Measurements from ENCODE around the gene PDP2.
A peak's percentile ranks its signal among the peaks of the same experiment; 100 is the strongest.

PDP2 gene

GRCh38 chr16:66880288-66881013 lies at the start of gene PDP2:
TSS of gene PDP2 (plus strand) at chr16:66880515. CDS start at chr16:66884285, 3,770 bp downstream.
- DNase-seq (ENCODE audit: low read depth in 2 of 2) = peak; percentile 87 to 91

GRCh38 chr16:66832190-66832589 lies 48.1 kb upstream of the PDP2 start:
- DNase-seq (ENCODE audit: low read depth in 2 of 2) = no peak

- no peak for DNase-seq (ENCODE audit: low read depth in 2 of 2)
These were observed 47.5 kb upstream of the PDP2 start for GRCh38 chr16:66832661-66833305.

- DNase-seq (ENCODE audit: low read depth in 2 of 2) = no peak
These were observed 45.6 kb upstream of the PDP2 start for GRCh38 chr16:66834746-66835145.

- no peak for DNase-seq (ENCODE audit: low read depth in 2 of 2)
These were observed 39.4 kb upstream of the PDP2 start for GRCh38 chr16:66840883-66841282.

GRCh38 chr16:66841366-66841765 lies 38.9 kb upstream of the PDP2 start:
- no peak for DNase-seq (ENCODE audit: low read depth in 2 of 2)

GRCh38 chr16:66842765-66843164 lies 37.5 kb upstream of the PDP2 start:
- no peak for DNase-seq (ENCODE audit: low read depth in 2 of 2)

- no peak for DNase-seq (ENCODE audit: low read depth in 2 of 2)
These were observed 37.1 kb upstream of the PDP2 start for GRCh38 chr16:66843191-66843590.

GRCh38 chr16:66844009-66844341 lies 36.3 kb upstream of the PDP2 start:
- DNase-seq (ENCODE audit: low read depth in 2 of 2) = no peak

- no peak for DNase-seq (ENCODE audit: low read depth in 2 of 2)
These were observed 35.8 kb upstream of the PDP2 start, which contains the start of gene CA7 for GRCh38 chr16:66844342-66845079. TSS of gene CA7 (plus strand) at chr16:66844414. CDS start at chr16:66844488, 74 bp downstream.

- no peak for DNase-seq (ENCODE audit: low read depth in 2 of 2)
These were observed 35.3 kb upstream of the PDP2 start for GRCh38 chr16:66845080-66845410.

- DNase-seq (ENCODE audit: low read depth in 2 of 2) = no peak
These were observed 34.5 kb upstream of the PDP2 start for GRCh38 chr16:66845791-66846221.

GRCh38 chr16:66846266-66846665 lies 34.0 kb upstream of the PDP2 start:
- no peak for DNase-seq (ENCODE audit: low read depth in 2 of 2)

GRCh38 chr16:66846831-66847230 lies 33.5 kb upstream of the PDP2 start:
- DNase-seq (ENCODE audit: low read depth in 2 of 2) = no peak

- DNase-seq (ENCODE audit: low read depth in 2 of 2) = no peak
These were observed 32.7 kb upstream of the PDP2 start for GRCh38 chr16:66847533-66848067.

- no peak for DNase-seq (ENCODE audit: low read depth in 2 of 2)
These were observed 32.1 kb upstream of the PDP2 start for GRCh38 chr16:66848172-66848571.

- no peak for DNase-seq (ENCODE audit: low read depth in 2 of 2)
These were observed 31.3 kb upstream of the PDP2 start for GRCh38 chr16:66849021-66849420.

GRCh38 chr16:66849549-66849948 lies 30.8 kb upstream of the PDP2 start:
- DNase-seq (ENCODE audit: low read depth in 2 of 2) = no peak

GRCh38 chr16:66850115-66850815 lies 30.1 kb upstream of the PDP2 start:
- DNase-seq (ENCODE audit: low read depth in 2 of 2) = no peak

GRCh38 chr16:66851166-66851964 lies 28.9 kb upstream of the PDP2 start:
- no peak for DNase-seq (ENCODE audit: low read depth in 2 of 2)

Measured in stimulated activated CD4-positive, alpha-beta T cell treated with anti-CD3 and anti-CD28 coated beads, Interleukin-15, amount 100 ng/mL, for 48 hours (primary cell).